AG04449 (cell line): ENCODE measurements around the gene MYO1B.

Source experiments
- CTCF ChIA-PET: fragments of 350-600 bp; formaldehyde crosslinking; extraction: SDS; loops from one replicate; lab custom pipeline; 2021; ENCODE audit warnings: antibody characterized with exemption; lab: Yijun Ruan, JAX
- POLR2A ChIA-PET: fragments of 400-600, 350-600 bp; formaldehyde crosslinking; extraction: SDS; loops from one replicate; lab custom pipeline; 2020; ENCODE audit warnings: antibody characterized with exemption, inconsistent platforms; lab: Yijun Ruan, JAX
- DNase-seq: peaks from one replicate; pipeline ENCODE4 v3.0.0-alpha.2; 2010; ENCODE audit warnings: low read depth, low spot score
- H3K4me3 ChIP-seq: 2 replicates; pipeline ENCODE4 v1.5.1; 2011; ENCODE audit warnings: low read depth, mild to moderate bottlenecking, control low read depth, low read length
- CTCF ChIP-seq: IDR thresholded peaks from one replicate; pipeline ENCODE4 v1.5.1; 2011; ENCODE audit warnings: mild to moderate bottlenecking, moderate library complexity, low read length, control low read depth, inconsistent platforms; ENCODE audit not compliant: insufficient read depth; ENCODE audit errors: missing control alignments

MYO1B gene

GRCh38 chr2:191347154-191347553 lies 102.0 kb downstream of the MYO1B start:
- CTCF ChIA-PET = interaction anchor here (1.2 kb wide), 1 partner anchor 18 kb away, joined by 3 read pairs; no protein-coding TSS in a partner anchor
- POLR2A ChIA-PET = no interaction called here
- no peak for TF ChIP-seq CTCF
- no peak for DNase-seq
- H3K4me3 ChIP-seq = no peak overlapping the region

DNA sequence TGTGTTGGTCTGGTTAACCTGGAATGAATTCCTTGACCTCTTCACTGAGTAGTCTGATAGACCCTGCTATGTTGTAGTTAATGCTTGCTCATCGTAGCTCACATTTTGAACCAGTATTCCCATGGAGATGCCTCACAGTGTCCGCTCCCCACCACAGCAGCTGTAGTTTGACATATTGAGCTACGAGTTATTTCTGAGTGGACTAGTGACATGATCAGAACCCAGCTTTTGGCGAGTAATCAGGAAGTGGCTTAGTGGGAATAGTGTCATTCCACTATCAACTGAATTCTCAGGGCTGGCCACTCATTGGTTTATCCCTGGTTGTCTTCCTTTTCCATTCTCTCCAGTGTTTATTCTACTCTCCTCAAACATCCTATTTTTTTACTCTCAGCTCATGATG lies 102.7 kb downstream of the MYO1B start:
- ChIA-PET POLR2A (no interaction called here), CTCF (interaction anchor here (1.0 to 1.1 kb wide), 4 partner anchors 9 to 296 kb away, joined by 3 to 4 read pairs (median 3); no protein-coding TSS in a partner anchor)
- TF ChIP-seq CTCF = no peak
- H3K4me3 ChIP-seq = no peak overlapping the region
- DNase-seq = no peak

DNA sequence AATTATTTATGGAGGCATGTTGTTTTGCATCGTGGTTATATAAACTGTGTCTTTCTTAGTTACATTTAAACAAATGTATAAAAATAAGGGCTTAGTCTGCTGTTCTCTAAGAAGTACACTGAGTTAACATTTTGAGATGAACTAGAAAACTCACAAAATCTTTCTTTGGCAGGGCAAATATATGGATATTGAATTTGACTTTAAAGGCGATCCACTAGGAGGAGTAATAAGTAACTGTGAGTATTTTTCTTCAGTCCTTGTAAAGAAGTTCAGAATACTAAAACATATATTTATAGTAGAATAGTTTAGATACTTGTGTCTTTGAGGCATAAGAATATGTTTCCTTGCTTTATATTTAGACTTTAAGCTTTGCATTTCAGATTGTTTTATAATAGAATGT lies 104.8 kb downstream of the MYO1B start:
- no peak for DNase-seq
- no peak for TF ChIP-seq CTCF
- CTCF ChIA-PET = interaction anchor here (1.3 kb wide), 1 partner anchor 10 kb away, joined by 4 read pairs; no protein-coding TSS in a partner anchor
- no peak overlapping the region for H3K4me3 ChIP-seq
- POLR2A ChIA-PET = no interaction called here

DNA sequence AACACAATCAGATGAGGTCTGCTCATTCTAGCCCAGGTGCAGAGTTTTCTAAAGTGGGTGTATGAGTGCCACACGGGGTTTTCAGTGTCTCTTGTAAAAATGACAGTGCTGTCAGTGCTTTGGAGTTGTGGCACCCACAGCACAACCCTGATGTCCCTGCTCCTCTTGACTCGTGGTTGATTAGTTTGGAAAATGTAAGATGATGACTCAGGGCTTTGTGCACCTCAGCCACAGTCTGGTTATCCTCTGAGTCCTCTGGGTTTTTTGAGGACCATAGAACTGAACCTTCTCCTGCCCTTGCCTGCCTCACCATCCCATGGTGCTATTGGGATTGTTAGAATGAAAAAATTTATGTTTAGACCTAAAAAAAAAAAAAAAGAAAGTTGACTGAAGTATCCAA lies 105.6 kb downstream of the MYO1B start:
- DNase-seq = no peak
- no peak for TF ChIP-seq CTCF
- ChIA-PET POLR2A (no interaction called here), CTCF (interaction anchor here (0.9 to 2.8 kb wide), 2 partner anchors 12 to 298 kb away, joined by 3 to 11 read pairs; no protein-coding TSS in a partner anchor)
- H3K4me3 ChIP-seq = no peak overlapping the region

GRCh38 chr2:191351298-191351697 lies 106.1 kb downstream of the MYO1B start:
- ChIA-PET CTCF (interaction anchor here (0.9 to 2.8 kb wide), 2 partner anchors 12 to 299 kb away, joined by 3 to 11 read pairs; no protein-coding TSS in a partner anchor), POLR2A (interaction anchor here (1.0 kb wide), 1 partner anchor 136 kb away, joined by 3 read pairs; no protein-coding TSS in a partner anchor)
- no peak for DNase-seq
- H3K4me3 ChIP-seq = no peak overlapping the region
- no peak for TF ChIP-seq CTCF

DNA sequence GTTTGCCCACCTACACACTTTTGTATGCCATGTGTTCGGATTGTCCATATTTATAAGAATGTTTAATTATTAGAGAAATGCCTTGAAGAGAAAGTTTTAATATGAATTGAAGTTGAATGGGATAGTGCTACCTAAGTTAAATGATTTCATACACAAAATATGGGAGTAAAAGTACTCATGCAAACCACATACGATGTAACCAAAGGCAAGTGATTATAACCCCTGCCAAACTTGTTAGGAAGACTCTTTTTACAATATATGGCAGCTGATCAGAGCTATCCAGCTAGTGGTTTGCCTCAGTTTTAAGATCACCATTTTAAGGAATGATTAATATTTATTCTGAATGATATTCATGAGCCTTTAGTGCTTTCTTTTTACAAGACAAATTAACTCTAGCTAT lies 106.7 kb downstream of the MYO1B start:
- POLR2A ChIA-PET = interaction anchor here (1.0 kb wide), 1 partner anchor 135 kb away, joined by 3 read pairs; no protein-coding TSS in a partner anchor
- CTCF ChIA-PET = interaction anchor here (1.0 to 2.8 kb wide), 2 partner anchors 11 to 197 kb away, joined by 5 to 11 read pairs; no protein-coding TSS in a partner anchor
- TF ChIP-seq CTCF = no peak
- DNase-seq = no peak
- H3K4me3 ChIP-seq = no peak overlapping the region
